ENCODE measurements around the gene CBFA2T2. TPM values are rescaled to one million over a fixed set of nuclear protein-coding genes. Genes with fewer than 3 reads are reported as not detected.

CBFA2T2 gene
- total RNA-seq, 2 experiments from 2014 or later, result 14.4 to 14.8 TPM

- Mint-ChIP-seq H3K4me3 (no peak overlapping the region), H3K4me1 (ENCODE audit: low read depth) (peaks cover 12% of the 10 kb centered on the region), H3K9me3 (ENCODE audit: insufficient read depth) (no peaks in the 10 kb centered on the region), H3K36me3 (ENCODE audit: low read depth) (peaks cover 4% of the 10 kb centered on the region), H3K27ac (no peak overlapping the region), H3K27me3 (ENCODE audit: low read depth) (no peaks in the 10 kb centered on the region)
- ChIA-PET CTCF (no interaction called here), POLR2A (no interaction called here)
- DNase-seq (no peak), ATAC-seq (no peak)
These were observed 112.0 kb downstream of the CBFA2T2 start for GRCh38 chr20:33601861-33602260.

- Mint-ChIP-seq H3K27me3 (ENCODE audit: low read depth) (no peaks in the 10 kb centered on the region), H3K27ac (no peak overlapping the region), H3K9me3 (ENCODE audit: insufficient read depth) (no peaks in the 10 kb centered on the region), H3K36me3 (ENCODE audit: low read depth) (peaks cover 6% of the 10 kb centered on the region), H3K4me1 (ENCODE audit: low read depth) (peaks cover 12% of the 10 kb centered on the region), H3K4me3 (no peak overlapping the region)
- peak; percentile 33 for ATAC-seq
- ChIA-PET POLR2A (no interaction called here), CTCF (no interaction called here)
- no peak for DNase-seq
These were observed 113.1 kb downstream of the CBFA2T2 start for GRCh38 chr20:33602826-33603590.

- Mint-ChIP-seq H3K4me3 (no peak overlapping the region), H3K27ac (no peak overlapping the region), H3K27me3 (ENCODE audit: low read depth) (no peaks in the 10 kb centered on the region), H3K9me3 (ENCODE audit: insufficient read depth) (no peaks in the 10 kb centered on the region), H3K36me3 (ENCODE audit: low read depth) (peaks cover 8% of the 10 kb centered on the region), H3K4me1 (ENCODE audit: low read depth) (peaks cover 12% of the 10 kb centered on the region)
- no peak for DNase-seq
- POLR2A ChIA-PET, result no interaction called here
- CTCF ChIA-PET, result interaction anchor here (0.8 to 1.3 kb wide), 2 partner anchors 49 to 64 kb away, joined by 3 read pairs; no protein-coding TSS in a partner anchor
- no peak for ATAC-seq
These were observed 114.4 kb downstream of the CBFA2T2 start for GRCh38 chr20:33604084-33604990.

- no peak for DNase-seq
- H3K4me1 Mint-ChIP-seq (ENCODE audit: low read depth), result peaks cover 12% of the 10 kb centered on the region
- no peaks in the 10 kb centered on the region for H3K27me3 Mint-ChIP-seq (ENCODE audit: low read depth)
- H3K36me3 Mint-ChIP-seq (ENCODE audit: low read depth), result peaks cover 8% of the 10 kb centered on the region
- CTCF ChIA-PET, result interaction anchor here (0.8 to 1.3 kb wide), 2 partner anchors 48 to 64 kb away, joined by 3 read pairs; no protein-coding TSS in a partner anchor
- H3K4me3 Mint-ChIP-seq, result no peak overlapping the region
- H3K9me3 Mint-ChIP-seq (ENCODE audit: insufficient read depth), result no peaks in the 10 kb centered on the region
- POLR2A ChIA-PET, result no interaction called here
- ATAC-seq, result no peak
- no peak overlapping the region for H3K27ac Mint-ChIP-seq
These were observed 115.1 kb downstream of the CBFA2T2 start for GRCh38 chr20:33604991-33605370.

- H3K9me3 Mint-ChIP-seq (ENCODE audit: insufficient read depth), result no peaks in the 10 kb centered on the region
- POLR2A ChIA-PET, result no interaction called here
- H3K27ac Mint-ChIP-seq, result no peak overlapping the region
- CTCF ChIA-PET, result no interaction called here
- H3K4me3 Mint-ChIP-seq, result no peak overlapping the region
- DNase-seq (no peak), ATAC-seq (no peak)
- peaks cover 12% of the 10 kb centered on the region for H3K4me1 Mint-ChIP-seq (ENCODE audit: low read depth)
- H3K27me3 Mint-ChIP-seq (ENCODE audit: low read depth), result no peaks in the 10 kb centered on the region
- H3K36me3 Mint-ChIP-seq (ENCODE audit: low read depth), result peaks cover 8% of the 10 kb centered on the region
These were observed 116.3 kb downstream of the CBFA2T2 start for GRCh38 chr20:33606118-33606771.

GRCh38 chr20:33609504-33609903 lies 119.6 kb downstream of the CBFA2T2 start:
- no peak for ATAC-seq
- Mint-ChIP-seq H3K4me1 (ENCODE audit: low read depth) (no peaks in the 10 kb centered on the region), H3K9me3 (ENCODE audit: insufficient read depth) (no peaks in the 10 kb centered on the region), H3K36me3 (ENCODE audit: low read depth) (peaks cover 14% of the 10 kb centered on the region), H3K4me3 (no peak overlapping the region), H3K27me3 (ENCODE audit: low read depth) (no peaks in the 10 kb centered on the region), H3K27ac (no peak overlapping the region)
- CTCF ChIA-PET, result interaction anchor here (1.4 kb wide), 1 partner anchor 8 kb away, joined by 5 read pairs; no protein-coding TSS in a partner anchor
- no peak for DNase-seq
- POLR2A ChIA-PET, result no interaction called here

GRCh38 chr20:33611106-33611505 lies 121.2 kb downstream of the CBFA2T2 start:
- Mint-ChIP-seq H3K27me3 (ENCODE audit: low read depth) (no peaks in the 10 kb centered on the region), H3K36me3 (ENCODE audit: low read depth) (peaks cover 16% of the 10 kb centered on the region), H3K27ac (no peak overlapping the region), H3K4me3 (no peak overlapping the region), H3K4me1 (ENCODE audit: low read depth) (no peaks in the 10 kb centered on the region), H3K9me3 (ENCODE audit: insufficient read depth) (no peaks in the 10 kb centered on the region)
- ATAC-seq (no peak), DNase-seq (no peak)
- ChIA-PET CTCF (no interaction called here), POLR2A (no interaction called here)

GRCh38 chr20:33612001-33612400 lies 122.1 kb downstream of the CBFA2T2 start:
- no peak for DNase-seq
- H3K36me3 Mint-ChIP-seq (ENCODE audit: low read depth), result peaks cover 20% of the 10 kb centered on the region
- H3K9me3 Mint-ChIP-seq (ENCODE audit: insufficient read depth), result no peaks in the 10 kb centered on the region
- ChIA-PET CTCF (interaction anchor here (1.2 kb wide), 1 partner anchor 10 kb away, joined by 3 read pairs; no protein-coding TSS in a partner anchor), POLR2A (no interaction called here)
- no peaks in the 10 kb centered on the region for H3K4me1 Mint-ChIP-seq (ENCODE audit: low read depth)
- no peak overlapping the region for H3K4me3 Mint-ChIP-seq
- H3K27me3 Mint-ChIP-seq (ENCODE audit: low read depth), result no peaks in the 10 kb centered on the region
- H3K27ac Mint-ChIP-seq, result no peak overlapping the region
- ATAC-seq, result no peak

GRCh38 chr20:33621717-33622400 lies 132.0 kb downstream of the CBFA2T2 start:
- CTCF ChIA-PET, result interaction anchor here (1.1 kb wide), 1 partner anchor 10 kb away, joined by 3 read pairs; no protein-coding TSS in a partner anchor
- H3K4me1 Mint-ChIP-seq (ENCODE audit: low read depth), result peaks cover 7% of the 10 kb centered on the region
- no peak for DNase-seq
- no peak for ATAC-seq
- H3K4me3 Mint-ChIP-seq, result no peak overlapping the region
- no peaks in the 10 kb centered on the region for H3K9me3 Mint-ChIP-seq (ENCODE audit: insufficient read depth)
- H3K27ac Mint-ChIP-seq, result no peak overlapping the region
- no peaks in the 10 kb centered on the region for H3K27me3 Mint-ChIP-seq (ENCODE audit: low read depth)
- peaks cover 32% of the 10 kb centered on the region for H3K36me3 Mint-ChIP-seq (ENCODE audit: low read depth)
- POLR2A ChIA-PET, result no interaction called here

- no peak overlapping the region for H3K4me3 Mint-ChIP-seq
- peaks cover 7% of the 10 kb centered on the region for H3K4me1 Mint-ChIP-seq (ENCODE audit: low read depth)
- ATAC-seq, result no peak
- no peak overlapping the region for H3K27ac Mint-ChIP-seq
- CTCF ChIA-PET, result interaction anchor here (1.1 kb wide), 1 partner anchor 11 kb away, joined by 3 read pairs; no protein-coding TSS in a partner anchor
- H3K27me3 Mint-ChIP-seq (ENCODE audit: low read depth), result no peaks in the 10 kb centered on the region
- POLR2A ChIA-PET, result no interaction called here
- DNase-seq, result no peak
- no peaks in the 10 kb centered on the region for H3K9me3 Mint-ChIP-seq (ENCODE audit: insufficient read depth)
- H3K36me3 Mint-ChIP-seq (ENCODE audit: low read depth), result peaks cover 31% of the 10 kb centered on the region
These were observed 132.9 kb downstream of the CBFA2T2 start for GRCh38 chr20:33622705-33623365.

GRCh38 chr20:33624399-33624798 lies 134.5 kb downstream of the CBFA2T2 start:
- Mint-ChIP-seq H3K9me3 (ENCODE audit: insufficient read depth) (no peaks in the 10 kb centered on the region), H3K4me3 (no peak overlapping the region), H3K27me3 (ENCODE audit: low read depth) (no peaks in the 10 kb centered on the region), H3K36me3 (ENCODE audit: low read depth) (peaks cover 39% of the 10 kb centered on the region), H3K27ac (peak overlapping the region; percentile 22), H3K4me1 (ENCODE audit: low read depth) (peaks cover 7% of the 10 kb centered on the region)
- ATAC-seq (no peak), DNase-seq (no peak)
- CTCF ChIA-PET, result no interaction called here
- POLR2A ChIA-PET, result no interaction called here
